GM12891 (cell line): ENCODE data around the gene TNS1.

Experiments used
- POLR2A ChIP-seq: IDR thresholded peaks from 2 replicates; pipeline ENCODE4 v1.6.1; 2011; ENCODE audit warnings: low read depth, low read length, control low read depth
- POLR2AphosphoS5 ChIP-seq: IDR thresholded peaks from 2 replicates; pipeline ENCODE4 v1.6.1; 2011; ENCODE audit warnings: low read depth, low read length, control low read depth
- TAF1 ChIP-seq: IDR thresholded peaks from 2 replicates; pipeline ENCODE4 v1.6.1; 2011; ENCODE audit warnings: low read depth, low read length, control low read depth

DNA sequence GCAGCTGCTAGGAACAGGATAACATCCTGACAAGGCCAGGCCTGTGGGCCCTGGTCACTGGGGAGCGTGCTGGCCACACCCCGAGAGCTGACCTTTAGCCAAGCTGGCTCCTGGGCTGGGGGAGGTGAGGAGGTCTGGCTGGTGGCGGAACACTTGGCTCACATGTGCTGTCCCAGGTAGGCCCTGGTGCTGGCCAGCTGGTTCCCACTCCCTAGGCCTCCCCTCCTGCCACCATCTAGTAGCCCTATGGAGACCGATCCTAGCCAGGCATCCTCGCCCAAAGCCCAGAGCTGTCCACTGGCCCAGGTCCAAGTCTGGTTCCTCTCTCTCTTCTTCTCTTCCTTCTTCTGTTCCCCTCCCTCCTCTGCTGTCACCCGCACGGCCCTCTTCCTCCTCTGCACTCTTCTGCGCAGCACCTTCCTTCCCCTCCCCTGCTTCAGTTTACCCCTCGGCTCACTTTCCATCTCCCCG, 52.4 kb downstream of the TNS1 start:
- no peak for TF ChIP-seq POLR2A
- TF ChIP-seq POLR2AphosphoS5, result no peak
- no peak for TF ChIP-seq TAF1
